H1 (cell line): Measurements from ENCODE around the gene AGAP1. TPM values are rescaled to one million over a fixed set of nuclear protein-coding genes. Genes with fewer than 3 reads are reported as not detected.

Experiments
- CTCF ChIA-PET: fragments of 300-600 bp; sonication (Branson Sonifier 250); formaldehyde crosslinking; loops from one replicate; lab custom pipeline; 2021; ENCODE audit not compliant: partially characterized antibody; lab: Charles Lee
- POLR2A ChIA-PET: fragments of 300-600 bp; sonication (Branson Sonifier 250); formaldehyde crosslinking; loops from one replicate; lab custom pipeline; 2021; ENCODE audit warnings: inconsistent platforms; ENCODE audit not compliant: partially characterized antibody; lab: Charles Lee
- DNase-seq, 2 experiments: peaks; one replicate each; pipeline versions ENCODE4 v3.0.0 to v3.0.0-alpha.2; 2010 to 2022; ENCODE audit warnings: low spot score in 2 of 2, low read depth in 1 of 2, mixed read lengths in 1 of 2
- FAIRE-seq: peaks from 2 replicates; lab custom pipeline; 2011; peaks lifted over from hg19 to GRCh38; lab: Jason Lieb, UNC
- H2AFZ ChIP-seq: 2 replicates; pipeline ENCODE4 v1.8.1; 2012; ENCODE audit warnings: low read length, inconsistent platforms
- H2AK5ac ChIP-seq: 2 replicates; pipeline ENCODE4 v1.6.1; 2013; ENCODE audit warnings: low read depth, low read length
- H2BK120ac ChIP-seq: replicated peaks from 2 replicates; pipeline ENCODE3; 2013; ENCODE audit warnings: low read depth, low read length, inconsistent platforms
- H2BK12ac ChIP-seq: 2 replicates; pipeline ENCODE4 v1.6.1; 2013; ENCODE audit warnings: low read depth, low read length
- H2BK15ac ChIP-seq: 2 replicates; pipeline ENCODE4 v1.6.1; 2013; ENCODE audit warnings: low read length
- H2BK20ac ChIP-seq: 2 replicates; pipeline ENCODE4 v1.6.1; 2013; ENCODE audit warnings: low read length
- H2BK5ac ChIP-seq: 2 replicates; pipeline ENCODE4 v1.6.1; 2013; ENCODE audit warnings: low read depth, low read length
- H3K14ac ChIP-seq: 2 replicates; pipeline ENCODE4 v1.6.1; 2013; ENCODE audit warnings: inconsistent platforms; ENCODE audit not compliant: insufficient read length
- H3K18ac ChIP-seq: 2 replicates; pipeline ENCODE4 v1.6.1; 2013; ENCODE audit warnings: low read length; ENCODE audit errors: extremely low read depth
- H3K23ac ChIP-seq: 2 replicates; pipeline ENCODE4 v1.6.1; 2013; ENCODE audit warnings: inconsistent platforms; ENCODE audit not compliant: insufficient read length
- H3K23me2 ChIP-seq: 2 replicates; pipeline ENCODE4 v1.6.1; 2013; ENCODE audit warnings: low read depth, low read length
- H3K27ac ChIP-seq: 2 replicates; pipeline ENCODE4 v1.6.1; 2011; ENCODE audit warnings: low read depth, low read length, inconsistent platforms
- H3K27me3 ChIP-seq, 4 experiments: replicated peaks in 1 of 4; 1 replicate in 1 of 4; 2 replicates in 3 of 4; pipeline versions ENCODE4 v1.6.1 to v1.8.1; 2011 to 2013; ENCODE audit warnings: low read length in 3 of 4, mild to moderate bottlenecking in 3 of 4, inconsistent platforms in 2 of 4, mixed read lengths in 2 of 4, moderate library complexity in 1 of 4; ENCODE audit not compliant: control insufficient read depth in 3 of 4, insufficient read depth in 3 of 4; ENCODE audit errors: extremely low read depth in 1 of 4
- H3K36me3 ChIP-seq, 4 experiments: 2 replicates each; pipeline versions ENCODE4 v1.6.1 to v1.8.1; 2011 to 2013; ENCODE audit warnings: mild to moderate bottlenecking in 4 of 4, low read length in 3 of 4, moderate library complexity in 2 of 4, control low read depth in 1 of 4, inconsistent platforms in 1 of 4; ENCODE audit not compliant: insufficient read depth in 4 of 4, control insufficient read depth in 2 of 4
- H3K4ac ChIP-seq: replicated peaks from 2 replicates; pipeline ENCODE3; 2013; ENCODE audit warnings: low read length, low read depth, mixed read lengths, inconsistent platforms; ENCODE audit not compliant: insufficient read length
- H3K4me1 ChIP-seq, 4 experiments: replicated peaks in 1 of 4; 1 replicate in 1 of 4; 2 replicates in 3 of 4; pipeline versions ENCODE4 v1.6.1 to v1.8.1; 2011 to 2013; ENCODE audit warnings: low read length in 3 of 4, inconsistent platforms in 2 of 4, mixed read lengths in 1 of 4; ENCODE audit not compliant: insufficient read depth in 4 of 4, control insufficient read depth in 3 of 4
- H3K4me2 ChIP-seq, 2 experiments: 2 replicates each; pipeline versions ENCODE4 v1.6.1 to v1.8.1; 2011 to 2013; ENCODE audit warnings: low read depth in 2 of 2, low read length in 2 of 2, control low read depth in 1 of 2, inconsistent platforms in 1 of 2, mild to moderate bottlenecking in 1 of 2; ENCODE audit not compliant: insufficient read depth in 1 of 2
- H3K4me3 ChIP-seq, 4 experiments: fragments of 200-600, 300-600 bp in 1 of 4; sonication (generic), shearing (Covaris generic), sonication (Bioruptor Twin) in 1 of 4; 2 replicates each; pipeline versions ENCODE4 v1.5.1 to v1.8.1; 2011 to 2016; ENCODE audit warnings: low read length in 4 of 4, low read depth in 3 of 4, control low read depth in 2 of 4, inconsistent platforms in 2 of 4, mild to moderate bottlenecking in 2 of 4, mixed read lengths in 1 of 4, moderate library complexity in 1 of 4; ENCODE audit not compliant: insufficient read depth in 2 of 4; ENCODE audit errors: extremely low read depth in 1 of 4
- H3K56ac ChIP-seq: replicated peaks from 2 replicates; pipeline ENCODE3; 2013; ENCODE audit warnings: low read depth, mild to moderate bottlenecking, mixed read lengths, low read length, inconsistent platforms; ENCODE audit not compliant: insufficient read length
- H3K79me1 ChIP-seq: 2 replicates; pipeline ENCODE4 v1.6.1; 2013; ENCODE audit warnings: low read depth, low read length, control low read depth
- H3K79me2 ChIP-seq, 2 experiments: 2 replicates each; pipeline versions ENCODE4 v1.6.1 to v1.8.1; 2012 to 2013; ENCODE audit warnings: low read length in 2 of 2, mild to moderate bottlenecking in 2 of 2, inconsistent platforms in 1 of 2; ENCODE audit not compliant: insufficient read depth in 2 of 2, control insufficient read depth in 1 of 2
- H3K9ac ChIP-seq, 4 experiments: replicated peaks in 1 of 4; 1 replicate in 1 of 4; 2 replicates in 3 of 4; pipeline versions ENCODE4 v1.6.1 to v1.8.1; 2011 to 2013; ENCODE audit warnings: low read depth in 3 of 4, low read length in 3 of 4, control low read depth in 2 of 4, mild to moderate bottlenecking in 2 of 4, moderate library complexity in 2 of 4, inconsistent platforms in 1 of 4; ENCODE audit errors: extremely low read depth in 1 of 4
- H3K9me3 ChIP-seq, 2 experiments: 2 replicates each; pipeline versions ENCODE4 v1.6.1 to v1.8.1; 2012 to 2013; ENCODE audit warnings: mild to moderate bottlenecking in 2 of 2, moderate library complexity in 2 of 2, control low read depth in 1 of 2, inconsistent platforms in 1 of 2, low read depth in 1 of 2, low read length in 1 of 2, mixed read lengths in 1 of 2; ENCODE audit not compliant: insufficient read depth in 2 of 2
- H4K20me1 ChIP-seq, 2 experiments: replicated peaks in 1 of 2; 2 replicates each; pipeline versions ENCODE3 to v1.8.1; 2011 to 2013; ENCODE audit warnings: inconsistent platforms in 2 of 2, low read length in 2 of 2, mild to moderate bottlenecking in 1 of 2; ENCODE audit not compliant: insufficient read depth in 2 of 2, control insufficient read depth in 1 of 2
- H4K5ac ChIP-seq: 2 replicates; pipeline ENCODE4 v1.6.1; 2013; ENCODE audit warnings: low read length, low read depth, mixed read lengths, inconsistent platforms; ENCODE audit not compliant: insufficient read length
- H4K8ac ChIP-seq: 2 replicates; pipeline ENCODE4 v1.8.0; 2013; ENCODE audit warnings: mild to moderate bottlenecking, moderate library complexity, low read length, inconsistent platforms; ENCODE audit not compliant: insufficient read depth; ENCODE audit errors: extremely low read depth
- H4K91ac ChIP-seq: replicated peaks from 2 replicates; pipeline ENCODE3; 2013; ENCODE audit warnings: low read length, mixed read lengths, inconsistent platforms; ENCODE audit not compliant: insufficient read length
- CBX5 ChIP-seq: fragments of 300-800, 300-1000 bp; sonication (generic); IDR thresholded peaks from 2 replicates; pipeline ENCODE4 v1.7.1; 2016; ENCODE audit warnings: antibody characterized with exemption, low read length, low read depth
- CHD1 ChIP-seq: IDR thresholded peaks from 2 replicates; pipeline ENCODE4 v1.6.1; 2012; ENCODE audit warnings: low read depth, low read length, improper control_type of control experiment
- EGR1 ChIP-seq: IDR thresholded peaks from 2 replicates; pipeline ENCODE4 v1.6.1; 2011; ENCODE audit warnings: low read depth, low read length, borderline replicate concordance
- EZH2 ChIP-seq: fragments of 200-600 bp; sonication (generic); IDR thresholded peaks from 2 replicates; pipeline ENCODE4 v1.7.1; 2012; ENCODE audit warnings: low read depth, mild to moderate bottlenecking, moderate library complexity, low read length, inconsistent platforms; ENCODE audit not compliant: severe bottlenecking
- GABPA ChIP-seq: IDR thresholded peaks from 2 replicates; pipeline ENCODE4 v1.6.1; 2011; ENCODE audit warnings: mild to moderate bottlenecking, low read length, moderate library complexity, borderline replicate concordance; ENCODE audit not compliant: insufficient read depth
- POLR2AphosphoS5 ChIP-seq: IDR thresholded peaks from 2 replicates; pipeline ENCODE4 v1.6.1; 2011; ENCODE audit warnings: low read depth, low read length
- RXRA ChIP-seq: IDR thresholded peaks from 2 replicates; pipeline ENCODE4 v1.6.1; 2011; ENCODE audit warnings: low read depth, mild to moderate bottlenecking, low read length, moderate library complexity; ENCODE audit not compliant: insufficient read depth
- SIRT6 ChIP-seq: IDR thresholded peaks from one replicate; pipeline ENCODE4 v1.7.1; 2012; ENCODE audit warnings: low read length, inconsistent platforms
- WGBS, 2 experiments: shearing (Covaris generic) in 1 of 2; methylation state at CpG; one replicate each; pipeline versions ENCODE4 v1.1.6 to v1.1.7; 2013 to 2015; ENCODE audit warnings: low lambda C conversion rate in 2 of 2, mixed read lengths in 2 of 2, inconsistent platforms in 1 of 2, low coverage in 1 of 2, missing lambda C conversion rate in 1 of 2; ENCODE audit not compliant: insufficient replicate concordance in 2 of 2, insufficient coverage in 1 of 2, insufficient read length in 1 of 2; ENCODE audit errors: extremely low coverage in 1 of 2, missing lambda C conversion rate in 1 of 2; 5-methylcytosine and 5-hydroxymethylcytosine counted together
- polyA plus RNA-seq, 7 experiments: library from polyadenylated mRNA; depleted of rRNA in 3 of 7; stranded (reverse) in 5 of 7; unstranded in 2 of 7; fragments of >200 nt in 5 of 7; fragments of 200-250 nt in 2 of 7; gene quantifications; 1 replicate in 5 of 7; 2 replicates in 1 of 7; 4 replicates in 1 of 7; pipeline versions ENCODE4 v1.2.1 to v1.2.3, GENCODE V29; 2011 to 2013; ENCODE audit warnings: missing spikeins in 2 of 7, mixed read lengths in 2 of 7
- total RNA-seq: library from RNA; stranded (reverse); fragmentation: NEBNext Ultra II Directional; extraction: Animal tissue kit (Norgen Biotek cat#: 25700); gene quantifications from 2 replicates; pipeline ENCODE4 v1.2.1, GENCODE V29; 2021

AGAP1 gene
- total and polyA plus RNA-seq, 2 of the 8 experiments (the other 6 are each of a cell fraction or from before 2014, with no cell fraction given), result 18.1 to 39.4 TPM

- 2% methylated on average over 85 of the region's 148 CpGs; no CpG with 5 or more reads in 1 of the 2 experiments for WGBS, 2 experiments
- peaks cover 9% of the 10 kb centered on the region for H3K79me1 ChIP-seq
- H2BK20ac ChIP-seq, result no peak overlapping the region
- H2BK15ac ChIP-seq, result no peak overlapping the region
- H2AFZ ChIP-seq, result no peak overlapping the region
- peaks cover 0 to 7% (median 3%) of the 10 kb centered on the region in 4 experiments; a peak in 4 of 7 replicates for H3K27me3 ChIP-seq
- DNase-seq (peak in 1 of 2 experiments; percentile 78), FAIRE-seq (no peak)
- H4K91ac ChIP-seq, result no peak overlapping the region
- peak overlapping the region in 3 of 4 experiments; percentile 38 to 55 (median 44); a peak in 5 of 7 replicates for H3K9ac ChIP-seq
- H3K14ac ChIP-seq, result no peak overlapping the region
- no peak overlapping the region for H3K27ac ChIP-seq
- no peak overlapping the region for H4K5ac ChIP-seq
- H3K4ac ChIP-seq, result no peak overlapping the region
- H2AK5ac ChIP-seq, result no peak overlapping the region
- H3K4me1 ChIP-seq, result peaks cover 7 to 33% (median 26%) of the 10 kb centered on the region in 4 experiments
- H3K36me3 ChIP-seq, result no peaks in the 10 kb centered on the region
- H2BK5ac ChIP-seq, result no peak overlapping the region
- CTCF ChIA-PET, result interaction anchor here (0.6 to 5.3 kb wide), 8 partner anchors 9 to 92 kb away, joined by 3 to 55 read pairs (median 4); no protein-coding TSS in a partner anchor
- no peak overlapping the region; the same call in 1 of the 2 replicates for H3K18ac ChIP-seq
- H3K4me3 ChIP-seq, result peak overlapping the region; percentile 44 to 64 (median 56)
- peaks cover 0 to 49% of the 10 kb centered on the region in 2 experiments; a peak in 2 of 4 replicates for H3K79me2 ChIP-seq
- H3K56ac ChIP-seq, result no peak overlapping the region
- H3K23me2 ChIP-seq, result peaks cover 10% of the 10 kb centered on the region
- H2BK12ac ChIP-seq, result no peak overlapping the region
- H4K8ac ChIP-seq, result peak overlapping the region; percentile 54; the same call in 1 of the 2 replicates
- POLR2A ChIA-PET, result interaction anchor here (1.4 kb wide), 1 partner anchor 75 kb away, joined by 4 read pairs; no protein-coding TSS in a partner anchor
- H3K23ac ChIP-seq, result no peak overlapping the region
- peak overlapping the region; percentile 89 to 94 for H3K4me2 ChIP-seq
- no peak overlapping the region for H2BK120ac ChIP-seq
- peaks cover 17 to 25% of the 10 kb centered on the region in 2 experiments for H4K20me1 ChIP-seq
- H3K9me3 ChIP-seq, result no peaks in the 10 kb centered on the region
- TF ChIP-seq POLR2AphosphoS5, result no peak
- no peak for TF ChIP-seq CBX5
- TF ChIP-seq CHD1, result no peak
- no peak for TF ChIP-seq SIRT6
- 0 out of 2 replicates have a peak, but pooled peaks have one; percentile 36 for TF ChIP-seq EGR1
- TF ChIP-seq GABPA, result no peak
- TF ChIP-seq RXRA, result no peak
- no peak for TF ChIP-seq EZH2
Measured at GRCh38 chr2:235669983-235670962, 176.4 kb downstream of the AGAP1 start.
